B cell (primary cell): ENCODE results near the gene SYNE4.

ENCODE experiments used
- EZH2 ChIP-seq: IDR thresholded peaks from 2 replicates; pipeline ENCODE4 v1.6.1; 2012; ENCODE audit warnings: borderline replicate concordance, low read depth, mild to moderate bottlenecking, moderate library complexity, low read length; ENCODE audit not compliant: insufficient read depth, poor library complexity, severe bottlenecking
- TF ChIP-seq, protein P1 (sequence below): fragments of 200-600 bp; IDR thresholded peaks from one replicate; pipeline ENCODE4 v1.8.0; 2022; ENCODE audit warnings: antibody characterized with exemption, mild to moderate bottlenecking

DNA sequence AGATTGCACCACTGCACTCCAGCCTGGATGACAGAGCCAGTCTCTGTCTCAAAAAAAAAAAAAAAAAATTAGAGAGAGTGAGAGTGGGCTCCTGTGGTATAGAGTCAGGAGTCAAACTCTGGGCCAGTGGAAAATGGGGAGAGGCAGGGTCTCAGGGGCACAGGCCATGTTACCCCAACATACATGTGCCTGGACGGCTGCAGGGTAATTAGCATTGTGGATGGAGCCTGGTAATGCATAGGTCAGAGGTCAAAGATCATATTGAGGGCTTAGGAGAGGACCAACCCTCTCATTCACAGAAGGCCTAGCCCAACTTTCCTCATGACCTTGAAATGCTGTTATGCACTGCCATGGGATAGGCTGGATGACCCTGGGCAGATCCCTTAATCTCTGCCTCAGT lies 16.9 kb upstream of the SYNE4 start:
- TF ChIP-seq, protein P1, sequence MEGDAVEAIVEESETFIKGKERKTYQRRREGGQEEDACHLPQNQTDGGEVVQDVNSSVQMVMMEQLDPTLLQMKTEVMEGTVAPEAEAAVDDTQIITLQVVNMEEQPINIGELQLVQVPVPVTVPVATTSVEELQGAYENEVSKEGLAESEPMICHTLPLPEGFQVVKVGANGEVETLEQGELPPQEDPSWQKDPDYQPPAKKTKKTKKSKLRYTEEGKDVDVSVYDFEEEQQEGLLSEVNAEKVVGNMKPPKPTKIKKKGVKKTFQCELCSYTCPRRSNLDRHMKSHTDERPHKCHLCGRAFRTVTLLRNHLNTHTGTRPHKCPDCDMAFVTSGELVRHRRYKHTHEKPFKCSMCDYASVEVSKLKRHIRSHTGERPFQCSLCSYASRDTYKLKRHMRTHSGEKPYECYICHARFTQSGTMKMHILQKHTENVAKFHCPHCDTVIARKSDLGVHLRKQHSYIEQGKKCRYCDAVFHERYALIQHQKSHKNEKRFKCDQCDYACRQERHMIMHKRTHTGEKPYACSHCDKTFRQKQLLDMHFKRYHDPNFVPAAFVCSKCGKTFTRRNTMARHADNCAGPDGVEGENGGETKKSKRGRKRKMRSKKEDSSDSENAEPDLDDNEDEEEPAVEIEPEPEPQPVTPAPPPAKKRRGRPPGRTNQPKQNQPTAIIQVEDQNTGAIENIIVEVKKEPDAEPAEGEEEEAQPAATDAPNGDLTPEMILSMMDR: no peak
- TF ChIP-seq EZH2: no peak
